GM12865 (cell line): ENCODE data around the gene STAG1.

ENCODE experiments used
- DNase-seq: peaks from one replicate; pipeline ENCODE4 v3.0.0; 2010; ENCODE audit warnings: low read depth
- H3K4me3 ChIP-seq: 2 replicates; pipeline ENCODE4 v1.5.1; 2011; ENCODE audit warnings: mild to moderate bottlenecking, low read depth, low read length, control low read depth
- CTCF ChIP-seq: IDR thresholded peaks from 2 replicates; pipeline ENCODE4 v1.5.1; 2011; ENCODE audit warnings: low read length, control low read depth, low read depth, inconsistent platforms; ENCODE audit not compliant: insufficient read depth; ENCODE audit errors: missing control alignments

The STAG1 gene

DNA sequence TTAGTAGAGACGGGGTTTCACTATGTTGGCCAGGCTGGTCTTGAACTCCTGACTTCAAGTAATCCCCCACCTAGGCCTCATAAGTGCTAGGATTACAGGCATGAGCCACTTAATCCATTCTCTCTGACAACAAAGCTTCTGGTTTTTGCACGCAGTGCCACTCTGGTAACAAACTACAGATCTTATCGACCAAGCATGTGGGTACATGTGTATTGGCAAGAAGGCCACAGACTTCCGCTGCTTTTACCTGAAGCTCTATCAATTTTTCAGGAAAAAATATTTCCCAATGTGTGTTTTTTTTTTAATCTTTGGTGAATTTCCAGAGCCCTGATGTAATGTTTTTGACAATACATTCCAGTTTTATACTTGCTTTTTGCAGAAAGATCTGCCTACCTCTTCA, 319.5 kb downstream of the STAG1 start:
- no peak overlapping the region for H3K4me3 ChIP-seq
- DNase-seq: no peak
- TF ChIP-seq CTCF: no peak

- DNase-seq: no peak
Measured at GRCh38 chr3:136428167-136428566, 324.0 kb downstream of the STAG1 start.

GRCh38 chr3:136427236-136427635, 324.9 kb downstream of the STAG1 start:
- no peak overlapping the region for H3K4me3 ChIP-seq
- DNase-seq: no peak
- no peak for TF ChIP-seq CTCF

More at GRCh38 chr3:136428167-136428566, 324.0 kb downstream of the STAG1 start:
- TF ChIP-seq CTCF: no peak
- no peak overlapping the region for H3K4me3 ChIP-seq

DNA sequence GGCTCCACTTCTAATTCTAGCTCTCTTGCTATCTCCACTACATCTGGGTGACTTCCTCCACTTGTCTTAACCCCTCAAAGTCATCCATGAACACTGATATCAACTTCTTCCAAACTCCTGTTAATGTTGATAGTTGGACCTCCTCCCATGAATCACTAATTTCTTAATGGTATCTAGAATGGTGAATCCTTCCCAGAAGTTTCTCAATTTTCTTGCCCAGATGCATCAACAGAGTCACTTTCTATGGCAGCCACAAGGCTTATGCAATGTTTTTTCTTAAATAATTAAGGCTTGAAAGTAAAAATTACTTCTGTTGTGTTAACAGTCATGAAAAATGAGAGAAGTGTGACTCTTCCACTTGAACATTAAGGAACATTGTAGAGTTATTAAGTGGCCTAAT, 337.7 kb downstream of the STAG1 start:
- no peak overlapping the region for H3K4me3 ChIP-seq
- no peak for TF ChIP-seq CTCF

DNA sequence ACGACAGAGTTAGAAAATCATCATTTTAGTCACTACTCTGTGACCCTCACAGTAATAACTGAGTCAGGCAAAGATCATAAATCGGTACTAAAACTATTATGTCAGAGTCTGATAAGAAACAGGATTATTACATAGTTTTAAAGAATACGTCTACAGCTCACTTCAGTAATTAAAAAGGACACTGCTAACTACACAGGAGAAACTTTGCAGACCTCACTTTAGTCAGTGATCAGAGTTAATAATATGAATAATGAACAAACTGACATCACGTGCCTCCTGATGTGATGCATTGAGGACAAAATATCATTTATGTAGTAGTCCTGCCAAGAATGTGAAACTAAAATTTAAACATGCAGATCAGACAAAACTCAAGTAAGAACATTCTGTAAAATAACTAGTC, 339.9 kb downstream of the STAG1 start:
- TF ChIP-seq CTCF: no peak
- H3K4me3 ChIP-seq: no peak overlapping the region
- no peak for DNase-seq

More for the DNA sequence above, 337.7 kb downstream of the STAG1 start:
- no peak for DNase-seq

- H3K4me3 ChIP-seq: no peak overlapping the region
- TF ChIP-seq CTCF: no peak
- no peak for DNase-seq
Measured at GRCh38 chr3:136409549-136409948, 342.6 kb downstream of the STAG1 start.

DNA sequence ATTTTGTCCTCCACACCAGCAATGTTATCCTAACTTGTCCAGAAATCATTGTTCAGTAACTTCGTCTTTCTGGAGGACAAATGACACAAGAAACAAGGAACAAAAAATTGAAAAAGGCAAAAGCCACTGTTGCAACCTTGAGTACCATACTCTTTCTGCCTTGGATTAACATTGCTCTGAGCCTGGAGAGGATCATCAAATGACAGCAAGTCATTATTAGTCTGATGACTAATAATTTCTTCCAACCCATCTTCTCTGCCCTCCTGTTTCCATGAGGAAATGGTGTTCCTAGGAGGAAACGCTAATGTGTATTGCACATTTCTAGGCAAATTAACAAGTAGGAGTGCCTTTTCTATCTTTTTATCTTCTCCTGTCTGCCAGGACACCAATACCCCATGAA, 348.1 kb downstream of the STAG1 start:
- no peak overlapping the region for H3K4me3 ChIP-seq
- no peak for DNase-seq
- no peak for TF ChIP-seq CTCF
